ENCODE results near the gene DGCR6.
"Not testable (repeated sequence)": the region's sequence is repeated elsewhere in the genome, so short reads cannot be mapped to it uniquely, and the experiment has no call there.

The DGCR6 gene

DNA sequence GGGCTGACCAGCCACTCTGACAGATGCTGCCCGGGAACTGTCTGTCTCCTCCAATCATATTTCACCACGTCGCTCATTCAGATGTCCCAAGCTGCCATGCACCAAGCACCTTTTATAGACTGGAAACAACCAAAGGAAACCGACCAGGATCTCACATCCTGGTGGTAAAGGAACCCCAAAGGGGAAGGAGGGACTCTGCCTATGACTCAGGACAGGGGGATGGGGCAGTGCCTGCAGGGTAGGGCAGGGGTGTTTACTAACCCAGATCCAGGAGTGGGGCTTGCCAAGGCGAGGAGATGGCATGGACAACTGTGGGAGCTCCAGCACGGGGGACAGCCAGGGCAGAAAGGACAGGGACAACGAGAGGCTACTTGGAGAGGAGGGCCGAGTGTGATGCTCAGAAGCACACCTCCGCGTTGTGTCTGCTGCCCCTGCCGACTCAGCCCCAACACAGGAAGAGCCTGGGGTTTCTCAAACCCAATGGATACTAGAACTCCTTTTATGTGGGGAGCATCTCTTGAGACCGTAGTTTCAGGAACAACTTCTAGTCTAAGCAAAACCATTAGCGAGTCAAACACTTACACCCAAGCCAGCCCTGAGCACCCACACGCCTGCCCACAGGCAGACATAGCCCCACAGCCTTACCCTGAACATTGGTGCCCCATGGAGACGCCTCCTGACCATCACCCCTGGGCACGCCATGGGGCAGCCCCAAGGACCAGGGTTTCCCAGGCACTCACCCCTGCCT is 26.0 kb downstream of the DGCR6 start:
- DNase-seq (ENCODE audit: low read depth in 3 of 3) = no peak

DNA sequence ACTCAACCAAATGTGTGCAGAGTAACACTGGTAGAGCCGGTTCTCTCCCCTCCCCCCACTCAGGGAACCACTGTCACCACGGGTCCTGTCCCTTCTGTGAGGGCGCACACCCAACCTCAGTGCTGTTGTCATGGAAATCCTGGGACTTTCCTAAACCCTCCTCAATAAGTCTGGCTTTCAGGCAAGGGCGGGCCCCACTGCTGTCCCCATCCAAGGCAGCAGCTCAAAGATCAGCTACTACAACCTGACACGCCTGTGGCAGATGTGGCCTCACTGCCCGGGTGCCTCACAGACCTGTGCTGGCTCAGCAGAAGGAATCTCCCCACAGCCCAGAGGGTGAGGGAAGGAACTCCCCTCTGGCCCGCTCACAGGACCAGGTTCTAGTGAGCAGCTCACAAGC is 27.8 kb downstream of the DGCR6 start:
- DNase-seq (ENCODE audit: low read depth in 3 of 3) = no peak

GRCh38 chr22:18934688-18935087 is 28.6 kb downstream of the DGCR6 start:
- DNase-seq (ENCODE audit: low read depth in 3 of 3) = not testable (repeated sequence)

DNA sequence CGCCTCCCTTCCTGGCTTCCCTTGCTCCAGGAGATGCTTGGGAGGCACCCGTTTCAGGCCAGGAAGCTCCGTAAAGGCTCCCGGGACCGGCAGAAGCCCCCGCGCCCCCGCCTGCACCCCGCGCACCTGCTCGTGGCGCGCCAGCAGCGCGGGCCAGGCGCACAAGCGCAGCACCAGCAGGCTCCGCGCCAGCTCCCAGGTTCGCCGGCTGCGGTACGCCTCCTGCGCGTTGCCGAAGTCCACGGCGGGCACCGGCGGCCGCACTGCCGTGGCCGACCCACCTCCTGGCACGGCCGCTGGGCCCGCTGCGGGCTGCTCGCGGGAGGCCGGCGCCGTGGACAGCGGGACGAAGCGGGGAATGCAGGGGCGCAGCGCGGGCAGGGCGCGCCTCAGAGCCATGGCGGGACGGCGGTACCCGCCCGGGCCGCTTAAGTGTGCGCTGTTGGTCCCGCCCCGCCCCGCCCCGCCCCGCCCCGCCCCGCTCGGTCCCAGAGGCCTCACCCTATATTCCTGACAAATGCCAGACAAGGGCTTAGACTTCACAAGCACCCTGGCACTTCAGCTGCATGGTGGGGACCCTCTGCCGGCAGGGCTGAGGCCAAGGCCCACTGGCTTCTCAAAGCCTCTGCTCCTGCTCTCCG is 29.9 kb downstream of the DGCR6 start, which contains the start of gene PRODH:
PRODH (minus strand) TSS at position 405 of the 641 bp plus-strand sequence; CDS start at position 399, 6 bp downstream.
- DNase-seq (ENCODE audit: low read depth in 3 of 3) = no peak

GRCh38 chr22:18938691-18939090 is 32.6 kb downstream of the DGCR6 start:
- DNase-seq (ENCODE audit: low read depth in 3 of 3) = not testable (repeated sequence)

DNA sequence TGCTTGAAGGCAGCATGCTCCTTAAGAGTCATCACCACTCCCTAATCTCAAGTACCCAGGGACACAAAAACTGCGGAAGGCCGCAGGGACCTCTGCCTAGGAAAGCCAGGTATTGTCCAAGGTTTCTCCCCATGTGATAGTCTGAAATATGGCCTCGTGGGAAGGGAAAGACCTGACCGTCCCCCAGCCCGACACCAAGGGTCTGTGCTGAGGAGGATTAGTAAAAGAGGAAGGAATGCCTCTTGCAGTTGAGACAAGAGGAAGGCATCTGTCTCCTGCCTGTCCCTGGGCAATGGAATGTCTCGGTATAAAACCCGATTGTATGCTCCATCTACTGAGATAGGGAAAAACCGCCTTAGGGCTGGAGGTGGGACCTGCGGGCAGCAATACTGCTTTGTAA is 41.0 kb downstream of the DGCR6 start:
- not testable (repeated sequence) for DNase-seq (ENCODE audit: low read depth in 3 of 3)

- no peak for DNase-seq (ENCODE audit: low read depth in 3 of 3)
These were observed 41.8 kb downstream of the DGCR6 start for GRCh38 chr22:18947905-18948304.

DNA sequence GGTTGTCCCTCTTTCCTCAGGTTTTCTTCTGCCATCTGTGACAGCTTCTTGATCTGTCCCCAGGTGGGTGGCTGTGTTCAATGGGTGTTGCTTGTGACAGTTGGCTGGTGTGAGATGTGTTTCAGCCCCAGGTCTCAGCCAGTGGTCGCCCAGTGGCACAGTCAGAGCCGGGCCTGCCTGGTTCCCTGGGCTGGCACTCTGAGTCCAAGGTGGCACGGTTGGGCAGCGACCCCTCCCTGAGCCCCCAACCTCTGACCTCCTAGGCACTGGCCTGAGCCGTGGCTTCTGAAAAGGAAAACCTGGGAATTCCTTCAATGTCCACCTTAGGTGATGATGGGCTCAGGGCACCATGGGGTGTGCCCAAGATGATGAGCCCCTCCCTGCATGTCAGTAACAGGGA is 44.0 kb downstream of the DGCR6 start:
- no peak for DNase-seq (ENCODE audit: low read depth in 3 of 3)

GRCh38 chr22:18952022-18952421 is 45.9 kb downstream of the DGCR6 start:
- no peak for DNase-seq (ENCODE audit: low read depth in 3 of 3)

- DNase-seq (ENCODE audit: low read depth in 3 of 3) = not testable (repeated sequence)
These were observed 47.0 kb downstream of the DGCR6 start for GRCh38 chr22:18953128-18953527.

GRCh38 chr22:18954303-18954989 is 48.3 kb downstream of the DGCR6 start:
- DNase-seq (ENCODE audit: low read depth in 3 of 3) = peak in 2 of 3 experiments; percentile 12 to 31

- no peak for DNase-seq (ENCODE audit: low read depth in 3 of 3)
These were observed 49.0 kb downstream of the DGCR6 start for GRCh38 chr22:18954990-18955571.

- no peak for DNase-seq (ENCODE audit: low read depth in 3 of 3)
These were observed 49.6 kb downstream of the DGCR6 start for GRCh38 chr22:18955696-18956095.

GRCh38 chr22:18956121-18956895 is 50.2 kb downstream of the DGCR6 start:
- not testable (repeated sequence) for DNase-seq (ENCODE audit: low read depth in 3 of 3)

- not testable (repeated sequence) for DNase-seq (ENCODE audit: low read depth in 3 of 3)
These were observed 50.8 kb downstream of the DGCR6 start for GRCh38 chr22:18956956-18957355.

DNA sequence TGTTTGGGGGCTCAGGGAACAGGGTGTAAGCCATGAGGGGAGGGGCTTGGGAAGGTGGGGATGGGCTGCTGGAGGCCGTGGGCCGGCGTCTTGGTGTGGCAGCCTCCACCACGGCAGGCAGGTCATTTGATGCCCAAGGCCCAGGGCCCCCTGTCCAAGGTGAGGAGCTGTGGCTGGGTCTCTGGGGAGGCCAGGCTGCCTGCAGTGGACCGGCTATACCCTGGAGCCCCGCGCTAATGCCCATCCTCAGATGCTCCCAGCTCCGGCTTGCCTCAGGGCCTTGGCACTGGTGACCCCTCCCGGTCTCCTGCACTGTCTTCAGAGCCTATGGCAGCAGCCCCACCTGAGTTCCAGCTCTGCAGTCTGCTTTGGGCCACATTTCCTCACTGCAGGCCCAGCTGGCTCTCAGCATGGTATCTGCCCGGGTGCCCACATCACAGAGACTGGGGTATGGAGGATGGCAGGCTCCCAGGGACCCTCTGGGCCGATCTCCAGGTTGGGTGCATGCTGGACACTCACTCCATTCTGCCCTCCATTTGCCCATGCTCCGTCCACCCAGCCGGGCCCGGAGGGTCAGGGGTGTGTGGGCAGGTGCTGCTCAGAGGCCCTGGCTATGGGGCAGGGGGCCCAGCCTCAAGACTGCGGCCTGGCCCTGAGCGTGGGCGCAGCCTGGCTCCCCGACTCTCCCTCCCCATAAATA is 51.7 kb downstream of the DGCR6 start:
- not testable (repeated sequence) for DNase-seq (ENCODE audit: low read depth in 3 of 3)

GRCh38 chr22:18958321-18958705 is 52.2 kb downstream of the DGCR6 start:
- DNase-seq (ENCODE audit: low read depth in 3 of 3) = not testable (repeated sequence)

- DNase-seq (ENCODE audit: low read depth in 3 of 3) = not testable (repeated sequence)
These were observed 52.6 kb downstream of the DGCR6 start for GRCh38 chr22:18958738-18959137.

DNA sequence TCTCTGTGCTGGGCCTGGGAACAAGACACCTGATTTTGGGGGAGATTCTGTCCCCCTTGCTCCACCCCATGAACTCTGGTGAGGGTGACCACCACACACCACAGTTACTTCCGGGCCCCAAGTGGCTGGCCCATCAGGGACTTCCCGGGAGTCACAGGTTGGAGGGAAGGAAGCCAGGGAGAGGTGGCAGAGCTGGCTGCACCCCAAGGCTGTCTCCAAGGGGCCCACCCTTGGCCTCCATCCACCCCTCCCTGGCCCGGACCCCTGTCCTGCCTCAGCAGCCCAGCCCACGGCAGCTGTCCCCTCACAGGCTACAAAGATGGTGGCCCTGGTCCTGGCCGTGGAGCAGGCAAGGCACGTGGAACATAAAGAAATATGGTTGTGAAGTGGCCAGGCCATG is 53.1 kb downstream of the DGCR6 start:
- DNase-seq (ENCODE audit: low read depth in 3 of 3) = not testable (repeated sequence)

DNA sequence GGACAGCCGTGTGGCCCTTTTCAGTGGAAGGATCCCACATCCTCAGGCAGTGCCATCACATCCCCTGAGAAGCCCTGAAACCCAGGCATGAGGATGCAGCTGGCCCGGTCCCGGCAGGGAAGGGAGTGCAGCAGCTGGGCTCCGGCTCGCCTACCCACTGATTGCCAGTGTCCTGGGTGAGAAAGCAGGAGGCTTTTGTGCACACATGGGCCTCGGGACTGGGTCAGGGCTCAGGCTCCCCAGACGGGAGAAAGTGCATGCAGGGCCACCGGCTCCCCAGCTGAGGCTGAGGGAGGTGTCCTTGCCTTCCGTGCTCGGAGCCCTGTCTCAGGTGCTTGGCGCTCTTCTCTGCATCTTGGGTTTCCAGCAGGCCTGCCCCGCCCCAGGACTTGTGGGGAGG is 53.6 kb downstream of the DGCR6 start:
- not testable (repeated sequence) for DNase-seq (ENCODE audit: low read depth in 3 of 3)
